Esophagus squamous epithelium (tissue), 5 donors: ENCODE data around the gene LPO. TPM values are rescaled to one million over a fixed set of nuclear protein-coding genes. Genes with fewer than 3 reads are reported as not detected.

Experiments used
- DNase-seq: peaks from one replicate; lab custom pipeline; 2025; lab: John Stamatoyannopoulos, UW
- H3K27ac ChIP-seq, 4 donors: fragments of 200-600 bp; sonication (generic); one replicate each; pipeline ENCODE4 v1.5.1; 2016 to 2019; ENCODE audit warnings: mild to moderate bottlenecking in 1 of 4
- H3K27me3 ChIP-seq, 4 donors: fragments of 200-600 bp; sonication (generic); 1 replicate in 3 of 4; 2 replicates in 1 of 4; pipeline versions ENCODE4 v1.5.1 to v1.6.0; 2017 to 2021; ENCODE audit warnings: antibody characterized with exemption in 1 of 4
- H3K36me3 ChIP-seq, 3 donors: fragments of 200-600 bp; sonication (generic); one replicate each; pipeline ENCODE4 v1.5.1; 2016 to 2019
- H3K4me1 ChIP-seq, 3 donors: fragments of 200-600 bp; sonication (generic); one replicate each; pipeline ENCODE4 v1.5.1; 2017 to 2019
- H3K4me3 ChIP-seq, 4 donors: fragments of 200-600 bp; sonication (generic); 1 replicate in 3 of 4; 2 replicates in 1 of 4; pipeline ENCODE4 v1.5.1; 2016 to 2019; ENCODE audit warnings: mild to moderate bottlenecking in 2 of 4, moderate library complexity in 1 of 4
- H3K9me3 ChIP-seq, 3 donors: fragments of 200-600 bp; sonication (generic); one replicate each; pipeline ENCODE4 v1.5.1; 2016 to 2019
- CTCF ChIP-seq, 6 experiments: fragments of 450-650 bp in 4 of 6; fragments of 200-600 bp in 2 of 6; sonication (generic) in 2 of 6; IDR thresholded peaks; one replicate each; pipeline ENCODE4 v1.5.1; 2016 to 2019; ENCODE audit warnings: antibody characterized with exemption in 6 of 6, mild to moderate bottlenecking in 4 of 6, moderate library complexity in 4 of 6
- POLR2A ChIP-seq, 4 donors: fragments of 450-650 bp; IDR thresholded peaks; one replicate each; pipeline ENCODE4 v1.6.1; 2017; ENCODE audit warnings: antibody characterized with exemption in 4 of 4, mild to moderate bottlenecking in 4 of 4, moderate library complexity in 3 of 4
- WGBS, 2 donors: methylation state at CpG; one replicate each; pipeline ENCODE4 v1.1.5; 2018; 5-methylcytosine and 5-hydroxymethylcytosine counted together
- intact Hi-C: fragments of 100-400 bp; cut with DNase I; formaldehyde crosslinking; loops from one replicate; pipeline ENCODE4 v1.15.0; 2022
- total RNA-seq, 4 donors: library from RNA; depleted of rRNA; stranded (reverse); fragments of >200 nt; gene quantifications; one replicate each; pipeline ENCODE4 v1.1.0, GENCODE V29; 2016
- donor health status: DM: yes; HTN: yes; CAD: no.

The LPO gene
- total RNA-seq, 4 donors from 2014 or later: 0.27 to 2.5 TPM; not detected in 2

GRCh38 chr17:58204796-58205195, 33.6 kb upstream of the LPO start:
- 90 to 100% methylated on average over 1 to 2 of the region's 5 CpGs for WGBS, 2 donors
- Histone ChIP-seq H3K36me3 (peaks cover 0 to 50% (median 16%) of the 10 kb centered on the region in 3 donors), H3K4me1 (no peaks in the 10 kb centered on the region), H3K9me3 (no peaks in the 10 kb centered on the region), H3K27ac (no peak overlapping the region), H3K27me3 (peaks cover 0 to 2% (median 0%) of the 10 kb centered on the region in 4 donors), H3K4me3 (no peak overlapping the region)
- DNase-seq: no peak
- intact Hi-C loops: no loop called here
- TF ChIP-seq CTCF (IDR thresholded peaks at IDR 0.05): no peak
- no peak for TF ChIP-seq POLR2A (IDR thresholded peaks at IDR 0.05)

- no peaks in the 10 kb centered on the region for H3K9me3 ChIP-seq
- no peak for TF ChIP-seq CTCF (IDR thresholded peaks at IDR 0.05)
- TF ChIP-seq POLR2A (IDR thresholded peaks at IDR 0.05): no peak
- intact Hi-C loops: no loop called here
- H3K4me1 ChIP-seq: no peaks in the 10 kb centered on the region
- H3K27ac ChIP-seq: no peak overlapping the region
- no peak for DNase-seq
- H3K4me3 ChIP-seq: no peak overlapping the region
- no peaks in the 10 kb centered on the region for H3K27me3 ChIP-seq
- WGBS, 2 donors: 93 to 100% methylated on average over 1 to 5 of the region's 11 CpGs
- peaks cover 0 to 61% (median 16%) of the 10 kb centered on the region in 3 donors for H3K36me3 ChIP-seq
These were observed 32.4 kb upstream of the LPO start for GRCh38 chr17:58205936-58206335.

GRCh38 chr17:58207451-58207850, 30.9 kb upstream of the LPO start:
- peaks cover 0 to 77% (median 16%) of the 10 kb centered on the region in 3 donors for H3K36me3 ChIP-seq

GRCh38 chr17:58208344-58208743, 30.0 kb upstream of the LPO start:
- Histone ChIP-seq H3K27ac (no peak overlapping the region), H3K9me3 (no peaks in the 10 kb centered on the region), H3K4me3 (no peak overlapping the region), H3K27me3 (no peaks in the 10 kb centered on the region), H3K36me3 (peaks cover 0 to 86% (median 16%) of the 10 kb centered on the region in 3 donors), H3K4me1 (no peaks in the 10 kb centered on the region)
- 89 to 90% methylated on average over 4 of the region's 5 CpGs for WGBS, 2 donors
- DNase-seq: no peak
- intact Hi-C loops: no loop called here
- TF ChIP-seq POLR2A (IDR thresholded peaks at IDR 0.05) (no peak), CTCF (IDR thresholded peaks at IDR 0.05) (no peak)

More at GRCh38 chr17:58207451-58207850, 30.9 kb upstream of the LPO start:
- WGBS, 2 donors: 69 to 83% methylated on average over 1 to 2 of the region's 3 CpGs
- Histone ChIP-seq H3K9me3 (no peaks in the 10 kb centered on the region), H3K4me3 (no peak overlapping the region), H3K27ac (no peak overlapping the region), H3K4me1 (no peaks in the 10 kb centered on the region), H3K27me3 (no peaks in the 10 kb centered on the region)
- TF ChIP-seq CTCF (IDR thresholded peaks at IDR 0.05) (no peak), POLR2A (IDR thresholded peaks at IDR 0.05) (no peak)
- DNase-seq: no peak
- intact Hi-C loops: no loop called here

GRCh38 chr17:58210922-58211321, 27.5 kb upstream of the LPO start:
- H3K4me1 ChIP-seq: no peaks in the 10 kb centered on the region
- no peaks in the 10 kb centered on the region for H3K9me3 ChIP-seq
- H3K27ac ChIP-seq: no peak overlapping the region
- H3K36me3 ChIP-seq: peaks cover 0 to 100% (median 13%) of the 10 kb centered on the region in 3 donors
- TF ChIP-seq CTCF (IDR thresholded peaks at IDR 0.05) (no peak), POLR2A (IDR thresholded peaks at IDR 0.05) (no peak)
- no peak overlapping the region for H3K4me3 ChIP-seq
- 84 to 89% methylated on average over 5 of the region's 5 CpGs for WGBS, 2 donors
- DNase-seq: no peak
- no peaks in the 10 kb centered on the region for H3K27me3 ChIP-seq
- intact Hi-C loops: no loop called here
